GM18858 (cell line): Measurements from ENCODE around the gene ITPR1.

ENCODE experiments used
- ATAC-seq: cut with Tn5 transposase; IDR thresholded peaks from one replicate; pipeline ENCODE4 v1.9.1; 2021; ENCODE audit not compliant: unreplicated experiment

The ITPR1 gene

GRCh38 chr3:4711680-4711992 lies 218.5 kb downstream of the ITPR1 start:
- ATAC-seq, result no peak

GRCh38 chr3:4712109-4712508 lies 219.0 kb downstream of the ITPR1 start:
- ATAC-seq, result no peak

- no peak for ATAC-seq
Observed at GRCh38 chr3:4714045-4714444, 220.9 kb downstream of the ITPR1 start.

- no peak for ATAC-seq
Observed at GRCh38 chr3:4716266-4716665, 223.1 kb downstream of the ITPR1 start.

- ATAC-seq, result no peak
Observed at GRCh38 chr3:4716706-4717362, 223.7 kb downstream of the ITPR1 start.

- no peak for ATAC-seq
Observed at GRCh38 chr3:4717363-4717740, 224.2 kb downstream of the ITPR1 start.

GRCh38 chr3:4718179-4718736 lies 225.1 kb downstream of the ITPR1 start:
- no peak for ATAC-seq

- no peak for ATAC-seq
Observed at GRCh38 chr3:4719046-4719501, 225.9 kb downstream of the ITPR1 start.

DNA sequence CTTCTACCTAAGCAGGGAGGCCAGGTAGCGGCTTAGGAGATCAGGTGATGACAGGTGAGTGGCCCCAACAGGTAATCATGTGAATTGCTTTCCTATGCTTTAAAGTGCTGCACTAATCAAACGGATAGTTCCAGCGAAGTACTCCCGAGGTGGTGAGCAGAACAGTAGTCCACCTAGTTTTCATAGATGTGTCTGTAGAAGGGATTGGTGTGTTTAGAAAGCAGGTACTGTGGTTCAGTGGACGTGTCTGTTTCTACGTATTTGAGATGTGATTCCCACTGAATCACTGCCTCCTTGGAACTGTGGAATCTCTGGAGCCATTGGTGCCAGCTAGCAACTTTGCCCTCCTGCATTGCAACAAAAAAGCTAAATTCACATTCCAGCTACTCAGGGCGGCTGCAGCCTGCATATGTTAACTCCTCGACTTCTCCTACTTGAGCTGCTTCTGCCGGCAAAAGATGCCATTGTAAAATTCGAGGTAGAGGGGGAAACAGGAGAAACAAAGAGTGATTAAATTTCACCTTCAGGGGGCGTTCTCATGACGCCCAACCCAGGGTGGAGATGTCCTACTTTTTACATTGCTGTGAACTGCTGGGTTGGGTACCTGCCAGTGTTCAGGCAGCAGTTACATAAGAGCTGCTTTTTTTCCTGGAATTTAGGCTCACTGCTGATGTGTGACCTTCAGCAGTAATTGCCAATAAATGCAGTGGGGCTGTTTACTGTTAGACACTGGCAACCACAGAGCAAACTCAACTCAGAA lies 227.3 kb downstream of the ITPR1 start:
- no peak for ATAC-seq

DNA sequence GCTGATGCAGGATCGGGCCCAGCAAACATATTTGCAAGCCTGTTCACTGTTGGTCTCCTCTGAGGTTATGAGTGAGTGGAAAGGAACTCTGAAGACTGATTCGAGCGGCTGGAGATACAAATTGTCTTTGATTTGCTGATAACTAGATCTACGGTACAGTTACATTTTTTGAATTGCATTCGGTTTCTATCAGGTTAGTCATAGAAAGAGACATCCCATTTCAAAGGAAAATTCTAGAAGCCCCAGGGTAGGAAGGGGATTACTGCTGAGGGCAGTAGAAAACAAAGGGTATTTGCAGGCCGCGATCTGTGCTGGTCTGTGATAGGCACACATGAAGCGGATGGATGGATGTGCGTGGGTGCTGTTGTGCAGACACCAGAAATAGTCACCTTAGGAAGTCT lies 228.4 kb downstream of the ITPR1 start:
- ATAC-seq, result no peak

- no peak for ATAC-seq
Observed at GRCh38 chr3:4722103-4722502, 229.0 kb downstream of the ITPR1 start.

GRCh38 chr3:4724051-4724629 lies 231.0 kb downstream of the ITPR1 start:
- ATAC-seq, result no peak

- ATAC-seq, result no peak
Observed at GRCh38 chr3:4726549-4726948, 233.4 kb downstream of the ITPR1 start.

- no peak for ATAC-seq
Observed at GRCh38 chr3:4729061-4729973, 236.2 kb downstream of the ITPR1 start.

GRCh38 chr3:4730719-4731118 lies 237.6 kb downstream of the ITPR1 start:
- no peak for ATAC-seq

DNA sequence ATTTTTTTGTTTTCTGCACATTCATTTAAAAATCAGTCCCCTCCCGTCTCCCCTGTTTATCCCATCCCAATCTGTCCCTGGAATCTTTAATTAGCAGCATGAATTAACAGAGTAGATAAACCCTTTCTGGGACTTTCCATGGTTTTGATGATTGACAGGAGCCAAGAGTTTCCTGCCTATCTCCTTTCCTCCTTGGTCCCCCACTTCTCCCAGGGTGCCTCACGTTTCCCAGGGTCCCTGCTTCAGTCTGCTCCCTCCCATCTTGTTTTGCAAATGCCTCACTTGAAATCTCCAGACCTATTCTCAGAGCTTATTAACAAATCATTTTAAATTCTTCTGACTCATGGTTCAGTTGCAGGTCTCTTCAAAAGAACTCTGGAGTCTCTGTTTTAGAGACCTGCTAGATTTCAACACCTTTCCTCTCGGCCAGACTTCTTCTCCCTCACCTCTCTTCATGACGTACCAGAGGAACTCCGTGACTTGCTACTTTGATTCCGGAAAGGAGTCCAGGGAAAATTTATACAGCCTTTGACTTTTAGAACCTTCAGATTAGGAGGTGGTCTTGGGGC lies 238.5 kb downstream of the ITPR1 start:
- no peak for ATAC-seq

DNA sequence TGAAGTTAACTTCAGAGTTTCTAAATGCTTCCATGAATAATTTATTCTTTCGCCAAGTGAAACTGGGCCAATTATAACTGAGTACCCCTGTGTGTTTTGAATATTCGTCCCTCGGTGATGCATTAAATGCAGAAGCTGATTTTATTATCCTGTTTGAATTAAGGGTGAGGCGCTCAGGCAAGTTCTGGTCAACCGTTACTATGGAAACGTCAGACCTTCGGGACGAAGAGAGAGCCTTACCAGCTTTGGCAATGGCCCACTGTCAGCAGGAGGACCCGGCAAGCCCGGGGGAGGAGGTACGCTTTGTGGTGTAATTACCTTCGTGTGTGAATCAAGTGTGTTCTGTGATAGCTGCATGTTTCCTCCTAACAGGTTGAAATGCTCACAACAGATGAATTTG lies 239.8 kb downstream of the ITPR1 start:
- ATAC-seq, result no peak

GRCh38 chr3:4734454-4734853 lies 241.3 kb downstream of the ITPR1 start:
- ATAC-seq, result no peak

GRCh38 chr3:4735243-4735642 lies 242.1 kb downstream of the ITPR1 start:
- no peak for ATAC-seq

DNA sequence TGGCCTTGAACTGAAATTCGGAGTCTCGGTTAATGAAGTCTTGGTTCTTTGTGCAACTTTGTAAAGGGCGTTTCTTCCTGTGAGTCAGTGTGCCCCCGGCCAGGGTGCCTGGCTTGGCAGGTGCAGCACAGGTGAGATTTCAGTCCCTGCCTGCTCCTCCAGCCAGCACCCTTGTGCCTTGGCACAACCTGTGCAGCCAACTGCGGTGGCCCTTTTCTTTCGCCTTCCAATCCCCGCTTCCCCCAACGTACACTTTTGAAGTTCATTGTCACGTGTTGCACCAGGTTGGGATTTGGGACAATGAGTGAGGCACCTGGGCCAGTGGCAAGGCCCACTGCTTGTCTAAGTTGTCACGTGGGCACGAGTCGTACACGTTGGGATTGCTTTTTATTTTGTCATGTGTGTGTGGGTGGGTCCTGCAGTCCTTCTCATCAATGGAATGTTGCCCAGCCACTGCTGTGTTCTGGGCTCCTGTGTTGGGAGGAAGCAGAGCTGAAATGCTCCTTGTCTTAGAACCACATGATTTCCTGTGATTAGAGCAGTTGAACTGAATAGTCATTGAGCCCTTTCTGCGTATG lies 243.2 kb downstream of the ITPR1 start:
- ATAC-seq, result no peak
